ENCODE data around the gene IGHMBP2. TPM values are rescaled to one million over a fixed set of nuclear protein-coding genes. Genes with fewer than 3 reads are reported as not detected.
"Not testable (repeated sequence)": the region's sequence is repeated elsewhere in the genome, so short reads cannot be mapped to it uniquely, and the experiment has no call there.

The IGHMBP2 gene
- total RNA-seq, 1 experiment from 2014 or later, result 24.0 TPM

DNA sequence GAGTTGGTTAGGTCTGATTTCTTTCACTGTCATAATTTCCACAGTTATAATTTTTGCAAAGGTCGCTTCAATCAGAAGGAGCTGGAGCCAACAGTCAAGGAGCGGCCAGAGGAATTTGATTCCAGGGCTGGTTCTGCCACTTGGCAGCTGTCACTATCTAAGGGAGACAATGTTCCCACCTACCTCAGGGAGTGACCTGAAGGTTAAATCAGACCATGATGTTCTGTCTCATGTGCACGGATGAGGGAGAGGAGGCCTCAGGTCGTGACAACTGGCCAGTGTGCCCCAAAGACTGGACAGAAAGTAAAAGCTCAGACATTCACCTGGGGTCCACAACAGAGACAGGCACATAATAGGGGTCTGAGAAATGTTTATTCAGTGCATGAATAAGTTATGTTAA is 69.5 kb downstream of the IGHMBP2 start:
- Histone ChIP-seq H3K9ac (ENCODE audit: extremely low read depth, insufficient read length, low read length) (no peak overlapping the region), H3K14ac (ENCODE audit: insufficient read depth, low read length) (no peak overlapping the region), H3K79me2 (ENCODE audit: insufficient read depth, low read length) (no peaks in the 10 kb centered on the region), H3K27ac (ENCODE audit: insufficient read length, low read depth, low read length) (no peak overlapping the region), H3K79me1 (ENCODE audit: insufficient read depth, low read depth, low read length, poor library complexity, severe bottlenecking) (no peaks in the 10 kb centered on the region), H2BK5ac (ENCODE audit: insufficient read length, low read length) (no peak overlapping the region), H3K23me2 (ENCODE audit: insufficient read length, low read depth, low read length, poor library complexity, severe bottlenecking) (no peaks in the 10 kb centered on the region), H3K4ac (ENCODE audit: low read depth, low read length) (no peak overlapping the region), H3T11ph (ENCODE audit: low read length) (no peak overlapping the region), H3K4me2 (ENCODE audit: insufficient read depth, insufficient read length, low read length) (no peak overlapping the region), H2BK12ac (ENCODE audit: insufficient read length, low read depth, low read length) (no peak overlapping the region), H3K18ac (ENCODE audit: insufficient read length, low read depth, low read length) (no peak overlapping the region), H3K9me3 (ENCODE audit: control insufficient read depth, low read depth, low read length) (no peaks in the 10 kb centered on the region), H2BK15ac (ENCODE audit: low read depth, low read length) (no peak overlapping the region), H4K91ac (ENCODE audit: insufficient read length, low read depth, low read length) (no peak overlapping the region), H2AFZ (ENCODE audit: low read length) (no peak overlapping the region), H2BK20ac (ENCODE audit: low read depth, low read length, poor library complexity, severe bottlenecking) (no peak overlapping the region), H4K20me1 (ENCODE audit: control insufficient read depth, insufficient read depth, insufficient read length) (no peaks in the 10 kb centered on the region), H2AK5ac (ENCODE audit: insufficient read length, low read length) (no peak overlapping the region), H3K4me1 (ENCODE audit: insufficient read depth, low read length) (no peaks in the 10 kb centered on the region), H3K56ac (ENCODE audit: insufficient read length, low read depth, low read length) (no peak overlapping the region), H2BK120ac (ENCODE audit: low read depth, low read length, poor library complexity, severe bottlenecking) (no peak overlapping the region), H3K27me3 (ENCODE audit: insufficient read depth, low read length) (no peaks in the 10 kb centered on the region), H4K8ac (replicated peaks; ENCODE audit: insufficient read length, low read depth, low read length) (no peak overlapping the region), H4K5ac (ENCODE audit: insufficient read length, low read depth, low read length) (no peak overlapping the region), H3K23ac (ENCODE audit: insufficient read length, low read depth, low read length) (no peak overlapping the region)
- peaks cover 11% of the 10 kb centered on the region for H3K27me3 Mint-ChIP-seq (ENCODE audit: low read depth)
- WGBS (ENCODE audit: extremely low coverage, insufficient read length, low lambda C conversion rate), result no CpG with 5 or more reads among the region's 4 CpGs
- TF ChIP-seq, protein P1, sequence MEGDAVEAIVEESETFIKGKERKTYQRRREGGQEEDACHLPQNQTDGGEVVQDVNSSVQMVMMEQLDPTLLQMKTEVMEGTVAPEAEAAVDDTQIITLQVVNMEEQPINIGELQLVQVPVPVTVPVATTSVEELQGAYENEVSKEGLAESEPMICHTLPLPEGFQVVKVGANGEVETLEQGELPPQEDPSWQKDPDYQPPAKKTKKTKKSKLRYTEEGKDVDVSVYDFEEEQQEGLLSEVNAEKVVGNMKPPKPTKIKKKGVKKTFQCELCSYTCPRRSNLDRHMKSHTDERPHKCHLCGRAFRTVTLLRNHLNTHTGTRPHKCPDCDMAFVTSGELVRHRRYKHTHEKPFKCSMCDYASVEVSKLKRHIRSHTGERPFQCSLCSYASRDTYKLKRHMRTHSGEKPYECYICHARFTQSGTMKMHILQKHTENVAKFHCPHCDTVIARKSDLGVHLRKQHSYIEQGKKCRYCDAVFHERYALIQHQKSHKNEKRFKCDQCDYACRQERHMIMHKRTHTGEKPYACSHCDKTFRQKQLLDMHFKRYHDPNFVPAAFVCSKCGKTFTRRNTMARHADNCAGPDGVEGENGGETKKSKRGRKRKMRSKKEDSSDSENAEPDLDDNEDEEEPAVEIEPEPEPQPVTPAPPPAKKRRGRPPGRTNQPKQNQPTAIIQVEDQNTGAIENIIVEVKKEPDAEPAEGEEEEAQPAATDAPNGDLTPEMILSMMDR (conservative IDR thresholded peaks at IDR 0.05), result no peak
- H3K36me3 Mint-ChIP-seq (ENCODE audit: insufficient read depth in 1 of 3, low read depth in 3 of 3), result peaks cover 0 to 10% (median 0%) of the 10 kb centered on the region in 3 experiments; a peak in 3 of 7 replicates
- no peak for DNase-seq
- H3K4me1 Mint-ChIP-seq, result peaks cover 2 to 5% of the 10 kb centered on the region in 2 experiments; a peak in 1 of 4 replicates
- no peak overlapping the region for H3K27ac Mint-ChIP-seq
- no peak overlapping the region for H3K4me3 Mint-ChIP-seq
- H3K9me3 Mint-ChIP-seq, result peaks cover 5 to 10% of the 10 kb centered on the region in 2 experiments; a peak in 4 of 5 replicates

DNA sequence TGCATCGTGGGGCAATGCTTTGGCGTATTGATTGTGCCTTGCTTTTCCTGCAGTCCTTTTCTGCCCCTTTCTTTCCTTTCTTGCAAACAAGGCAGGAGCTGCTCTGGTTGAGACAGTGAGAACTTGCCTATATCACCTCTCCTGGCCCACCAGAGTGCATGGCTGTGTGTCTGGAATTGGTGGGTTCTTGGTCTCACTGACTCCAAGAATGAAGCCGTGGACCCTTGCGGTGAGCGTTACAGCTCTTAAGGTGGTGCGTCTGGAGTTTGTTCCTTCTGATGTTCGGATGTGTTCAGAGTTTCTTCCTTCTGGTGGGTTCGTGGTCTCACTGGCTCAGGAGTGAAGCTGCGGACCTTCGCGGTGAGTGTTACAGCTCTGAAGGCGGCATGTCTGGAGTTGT is 70.0 kb downstream of the IGHMBP2 start:
- not testable (repeated sequence) for H3K9ac ChIP-seq (ENCODE audit: extremely low read depth, insufficient read length, low read length); DNase-seq; H3K79me2 ChIP-seq (ENCODE audit: insufficient read depth, low read length); H3K9me3 ChIP-seq (ENCODE audit: control insufficient read depth, low read depth, low read length); H3K23ac ChIP-seq (ENCODE audit: insufficient read length, low read depth, low read length); H2BK120ac ChIP-seq (ENCODE audit: low read depth, low read length, poor library complexity, severe bottlenecking); H3K27ac Mint-ChIP-seq; H2AFZ ChIP-seq (ENCODE audit: low read length); H3K4me2 ChIP-seq (ENCODE audit: insufficient read depth, insufficient read length, low read length); H3K4me1 ChIP-seq (ENCODE audit: insufficient read depth, low read length); H3K4me1 Mint-ChIP-seq; H3T11ph ChIP-seq (ENCODE audit: low read length); H3K79me1 ChIP-seq (ENCODE audit: insufficient read depth, low read depth, low read length, poor library complexity, severe bottlenecking); H2BK12ac ChIP-seq (ENCODE audit: insufficient read length, low read depth, low read length); H3K4me3 Mint-ChIP-seq; H4K8ac ChIP-seq (replicated peaks; ENCODE audit: insufficient read length, low read depth, low read length); H3K27ac ChIP-seq (ENCODE audit: insufficient read length, low read depth, low read length); H2BK15ac ChIP-seq (ENCODE audit: low read depth, low read length); H3K27me3 ChIP-seq (ENCODE audit: insufficient read depth, low read length); H2BK20ac ChIP-seq (ENCODE audit: low read depth, low read length, poor library complexity, severe bottlenecking); H3K56ac ChIP-seq (ENCODE audit: insufficient read length, low read depth, low read length); H3K14ac ChIP-seq (ENCODE audit: insufficient read depth, low read length); H4K5ac ChIP-seq (ENCODE audit: insufficient read length, low read depth, low read length); H3K23me2 ChIP-seq (ENCODE audit: insufficient read length, low read depth, low read length, poor library complexity, severe bottlenecking); H4K91ac ChIP-seq (ENCODE audit: insufficient read length, low read depth, low read length); H3K4ac ChIP-seq (ENCODE audit: low read depth, low read length); H4K20me1 ChIP-seq (ENCODE audit: control insufficient read depth, insufficient read depth, insufficient read length); H2AK5ac ChIP-seq (ENCODE audit: insufficient read length, low read length); H3K18ac ChIP-seq (ENCODE audit: insufficient read length, low read depth, low read length); H2BK5ac ChIP-seq (ENCODE audit: insufficient read length, low read length)
- Mint-ChIP-seq H3K27me3 (ENCODE audit: low read depth) (peaks cover 11% of the 10 kb centered on the region), H3K36me3 (ENCODE audit: insufficient read depth in 1 of 3, low read depth in 3 of 3) (peaks cover 0 to 10% (median 0%) of the 10 kb centered on the region in 3 experiments; a peak in 3 of 7 replicates), H3K9me3 (peaks cover 5 to 10% of the 10 kb centered on the region in 2 experiments; a peak in 4 of 5 replicates)
- WGBS (ENCODE audit: extremely low coverage, insufficient read length, low lambda C conversion rate), result no CpG with 5 or more reads among the region's 12 CpGs
